Measurements from ENCODE around the gene ADAM12.

- TF ChIP-seq POLR2A (IDR thresholded peaks at IDR 0.05) (no peak), CTCF (IDR thresholded peaks at IDR 0.05) (no peak)
Measured at GRCh38 chr10:126156503-126156902, 231.8 kb downstream of the ADAM12 start.

Data from uterus (tissue), 2 donors.